Neural crest cell (in vitro differentiated cells): ENCODE measurements around the gene PLEKHA6. TPM values are rescaled to one million over a fixed set of nuclear protein-coding genes. Genes with fewer than 3 reads are reported as not detected.

Experiments
- DNase-seq: peaks from one replicate; pipeline ENCODE4 v3.0.0; 2021; ENCODE audit warnings: low read depth, mixed read lengths, low spot score
- H3K27ac Mint-ChIP-seq: one replicate; pipeline ENCODE4 v1.8.0; 2021; ENCODE audit warnings: mild to moderate bottlenecking, mixed read lengths; ENCODE audit not compliant: unreplicated experiment
- H3K27me3 Mint-ChIP-seq: 2 replicates; pipeline ENCODE4 v1.8.0; 2021; ENCODE audit warnings: low read depth, mild to moderate bottlenecking, mixed read lengths
- H3K36me3 Mint-ChIP-seq: 2 replicates; pipeline ENCODE4 v1.8.0; 2021; ENCODE audit warnings: low read depth, mild to moderate bottlenecking, mixed read lengths
- H3K4me1 Mint-ChIP-seq: 2 replicates; pipeline ENCODE4 v1.8.0; 2021; ENCODE audit warnings: mixed read lengths
- H3K4me3 Mint-ChIP-seq: one replicate; pipeline ENCODE4 v1.8.0; 2021; ENCODE audit warnings: mild to moderate bottlenecking, mixed read lengths
- H3K9me3 Mint-ChIP-seq: 2 replicates; pipeline ENCODE4 v1.8.0; 2021; ENCODE audit warnings: mixed read lengths
- total RNA-seq: library from RNA; stranded (reverse); gene quantifications from 2 replicates; pipeline ENCODE4 v1.2.1, GENCODE V29; 2021
- TF ChIP-seq, protein P1 (sequence below): fragments of 200-600 bp; sonication (generic); conservative IDR thresholded peaks from 2 replicates; pipeline ENCODE4 v1.5.0; 2021; ENCODE audit warnings: antibody characterized with exemption, mild to moderate bottlenecking

Gene PLEKHA6
- total RNA-seq, 1 donor from 2014 or later, result 4.5 TPM

DNA sequence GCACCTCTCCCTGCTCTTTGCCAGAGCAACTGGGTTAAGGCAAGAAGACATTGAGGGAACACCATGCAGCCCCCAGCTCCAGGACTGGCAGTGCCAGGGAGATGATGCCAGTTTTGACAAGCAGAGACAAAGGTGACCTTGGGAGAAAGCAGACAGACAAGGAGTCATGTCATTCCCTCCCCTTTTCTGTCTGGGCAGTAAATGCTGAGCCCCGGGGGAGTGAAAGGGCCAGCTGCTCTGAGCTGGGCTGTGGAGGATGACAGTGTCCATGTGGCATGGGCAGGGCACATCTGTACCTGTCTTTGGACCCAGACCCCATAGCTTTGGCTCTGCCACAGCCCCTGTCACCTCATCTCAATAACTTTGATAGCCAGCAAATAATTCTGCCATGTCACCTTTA, 24.2 kb downstream of the PLEKHA6 start:
- TF ChIP-seq, protein P1, sequence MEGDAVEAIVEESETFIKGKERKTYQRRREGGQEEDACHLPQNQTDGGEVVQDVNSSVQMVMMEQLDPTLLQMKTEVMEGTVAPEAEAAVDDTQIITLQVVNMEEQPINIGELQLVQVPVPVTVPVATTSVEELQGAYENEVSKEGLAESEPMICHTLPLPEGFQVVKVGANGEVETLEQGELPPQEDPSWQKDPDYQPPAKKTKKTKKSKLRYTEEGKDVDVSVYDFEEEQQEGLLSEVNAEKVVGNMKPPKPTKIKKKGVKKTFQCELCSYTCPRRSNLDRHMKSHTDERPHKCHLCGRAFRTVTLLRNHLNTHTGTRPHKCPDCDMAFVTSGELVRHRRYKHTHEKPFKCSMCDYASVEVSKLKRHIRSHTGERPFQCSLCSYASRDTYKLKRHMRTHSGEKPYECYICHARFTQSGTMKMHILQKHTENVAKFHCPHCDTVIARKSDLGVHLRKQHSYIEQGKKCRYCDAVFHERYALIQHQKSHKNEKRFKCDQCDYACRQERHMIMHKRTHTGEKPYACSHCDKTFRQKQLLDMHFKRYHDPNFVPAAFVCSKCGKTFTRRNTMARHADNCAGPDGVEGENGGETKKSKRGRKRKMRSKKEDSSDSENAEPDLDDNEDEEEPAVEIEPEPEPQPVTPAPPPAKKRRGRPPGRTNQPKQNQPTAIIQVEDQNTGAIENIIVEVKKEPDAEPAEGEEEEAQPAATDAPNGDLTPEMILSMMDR, result no peak
- Mint-ChIP-seq H3K4me1 (peaks cover 14% of the 10 kb centered on the region), H3K36me3 (no peaks in the 10 kb centered on the region), H3K9me3 (no peaks in the 10 kb centered on the region), H3K27ac (no peak overlapping the region), H3K27me3 (peaks cover 26% of the 10 kb centered on the region), H3K4me3 (no peak overlapping the region)
- no peak for DNase-seq

DNA sequence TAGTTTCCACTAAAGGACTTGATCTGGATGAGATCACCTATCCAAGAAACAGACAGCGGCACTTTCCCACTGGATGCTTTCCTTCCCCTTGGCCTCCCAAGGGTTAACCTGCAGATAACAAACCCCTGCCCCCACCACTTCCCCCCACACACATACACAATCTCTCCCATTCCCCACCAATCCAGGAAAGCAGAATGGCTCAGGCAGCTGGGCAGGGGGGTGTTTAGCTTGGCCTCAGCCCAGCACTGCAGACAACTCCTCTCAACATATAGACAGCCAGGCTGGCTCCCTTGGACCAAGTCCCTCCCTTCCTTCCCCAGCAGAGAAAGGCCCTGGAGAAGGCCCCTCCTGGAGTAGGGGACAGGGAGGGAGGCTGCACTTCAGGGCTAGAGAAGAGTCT, 24.6 kb downstream of the PLEKHA6 start:
- Mint-ChIP-seq H3K4me1 (peaks cover 10% of the 10 kb centered on the region), H3K27ac (no peak overlapping the region)
- TF ChIP-seq, protein P1, result no peak

DNA sequence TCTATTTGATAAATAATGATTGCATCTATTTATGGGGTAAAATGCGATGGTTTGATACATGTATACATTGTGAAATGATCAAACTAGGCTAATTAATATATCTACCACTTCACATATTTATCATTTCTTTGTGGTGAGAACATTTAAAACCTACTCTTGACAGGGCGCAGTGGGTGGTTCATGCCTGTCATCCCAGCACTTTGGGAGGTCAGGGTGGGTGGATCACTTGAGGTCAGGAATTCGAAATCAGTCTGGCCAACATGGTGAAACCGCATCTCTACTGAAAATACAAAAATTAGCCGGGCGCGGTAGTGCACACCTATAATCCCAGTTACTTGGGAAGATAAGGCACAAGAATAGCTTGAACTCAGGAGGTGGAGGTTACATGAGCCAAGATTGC, 25.3 kb downstream of the PLEKHA6 start:
- TF ChIP-seq, protein P1, result no peak
- Mint-ChIP-seq H3K9me3 (no peaks in the 10 kb centered on the region), H3K4me1 (peaks cover 5% of the 10 kb centered on the region), H3K27ac (no peak overlapping the region), H3K36me3 (no peaks in the 10 kb centered on the region), H3K4me3 (no peak overlapping the region), H3K27me3 (peaks cover 18% of the 10 kb centered on the region)
- DNase-seq, result no peak

More for the DNA sequence above, 24.6 kb downstream of the PLEKHA6 start:
- no peaks in the 10 kb centered on the region for H3K36me3 Mint-ChIP-seq
- H3K4me3 Mint-ChIP-seq, result no peak overlapping the region
- H3K27me3 Mint-ChIP-seq, result peaks cover 22% of the 10 kb centered on the region
- H3K9me3 Mint-ChIP-seq, result no peaks in the 10 kb centered on the region
- no peak for DNase-seq

DNA sequence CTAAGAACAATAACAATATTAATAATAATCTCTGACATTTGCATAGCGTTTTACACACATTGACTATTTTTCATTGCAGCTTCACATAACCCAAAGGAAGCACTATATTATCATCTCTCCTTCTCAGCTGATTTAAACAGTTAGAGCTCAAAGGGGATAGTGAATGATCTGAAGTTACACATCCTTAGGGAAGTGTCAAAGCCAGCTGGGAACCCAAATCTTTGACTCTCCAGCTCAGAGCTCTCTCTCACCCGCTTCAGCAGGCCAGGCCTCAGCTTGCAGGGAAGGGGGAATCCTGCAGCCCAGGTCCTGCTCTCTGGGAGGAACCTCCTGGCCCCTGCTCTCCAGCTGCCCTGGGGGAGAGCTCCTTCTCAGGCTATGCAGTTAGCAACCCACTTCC, 26.3 kb downstream of the PLEKHA6 start:
- DNase-seq, result no peak
- H3K27me3 Mint-ChIP-seq, result peaks cover 11% of the 10 kb centered on the region
- no peak overlapping the region for H3K4me3 Mint-ChIP-seq
- H3K9me3 Mint-ChIP-seq, result no peaks in the 10 kb centered on the region
- no peak overlapping the region for H3K27ac Mint-ChIP-seq
- peaks cover 4% of the 10 kb centered on the region for H3K4me1 Mint-ChIP-seq
- TF ChIP-seq, protein P1, result no peak
- no peaks in the 10 kb centered on the region for H3K36me3 Mint-ChIP-seq

DNA sequence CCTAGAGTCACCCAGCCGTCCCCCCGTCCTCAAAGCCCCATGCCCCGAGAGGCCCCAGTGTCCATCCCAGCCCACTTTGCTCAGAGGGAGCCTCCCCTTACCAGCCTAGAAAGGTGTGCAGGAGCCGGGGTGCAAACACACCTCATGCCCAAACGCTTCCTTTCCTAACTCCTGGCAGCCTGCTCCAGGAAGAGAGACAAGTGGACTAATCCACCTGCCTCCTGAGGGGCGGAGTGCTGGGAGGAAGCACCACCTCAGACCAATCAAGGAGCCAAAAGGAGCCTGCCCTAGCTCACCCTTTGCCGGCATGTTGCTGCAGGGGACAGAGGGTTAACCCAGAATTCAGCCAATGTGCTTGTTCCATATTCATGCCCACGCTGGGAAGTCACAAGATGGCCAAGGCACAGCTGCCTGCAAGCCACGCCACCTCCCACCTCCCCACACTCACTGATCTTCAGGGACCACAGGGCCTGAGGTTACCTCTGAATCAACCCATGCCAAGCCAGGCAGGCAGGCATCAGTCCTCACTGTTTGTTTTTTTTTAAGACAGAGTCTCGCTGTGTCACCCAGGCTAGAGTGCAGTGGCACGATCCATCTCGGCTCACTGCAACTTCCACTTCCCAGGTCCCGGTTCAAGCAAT, 27.8 kb downstream of the PLEKHA6 start:
- H3K9me3 Mint-ChIP-seq, result no peaks in the 10 kb centered on the region
- peaks cover 8% of the 10 kb centered on the region for H3K27me3 Mint-ChIP-seq
- no peak overlapping the region for H3K27ac Mint-ChIP-seq
- DNase-seq, result no peak
- no peaks in the 10 kb centered on the region for H3K4me1 Mint-ChIP-seq
- TF ChIP-seq, protein P1, result no peak
- no peaks in the 10 kb centered on the region for H3K36me3 Mint-ChIP-seq
- no peak overlapping the region for H3K4me3 Mint-ChIP-seq
